Spleen (tissue), 11 donors: ENCODE data around the gene MAPK10. TPM values are rescaled to one million over a fixed set of nuclear protein-coding genes. Genes with fewer than 3 reads are reported as not detected.

Source experiments
- DNase-seq: peaks from one replicate; pipeline ENCODE4 v3.0.0-alpha.2; 2020
- H3K27ac ChIP-seq, 8 donors: fragments of 200-600 bp; sonication (generic) in 7 of 8; 1 replicate in 4 of 8; 2 replicates in 4 of 8; pipeline versions ENCODE4 v1.5.0 to v1.8.0; 2016 to 2021; ENCODE audit warnings: inconsistent platforms in 4 of 8, mild to moderate bottlenecking in 4 of 8, moderate library complexity in 1 of 8
- H3K27me3 ChIP-seq, 7 donors: fragments of 200-600 bp; sonication (generic) in 6 of 7; replicated peaks in 1 of 7; 1 replicate in 4 of 7; 2 replicates in 3 of 7; pipeline versions ENCODE4 v1.5.0 to v1.8.0; 2016 to 2021; ENCODE audit warnings: inconsistent platforms in 3 of 7, mild to moderate bottlenecking in 1 of 7
- H3K36me3 ChIP-seq, 6 donors: fragments of 200-600 bp; sonication (generic) in 5 of 6; 1 replicate in 4 of 6; 2 replicates in 2 of 6; pipeline versions ENCODE4 v1.5.0 to v1.8.0; 2016 to 2021; ENCODE audit warnings: inconsistent platforms in 2 of 6
- H3K4me1 ChIP-seq, 6 donors: fragments of 200-600 bp; sonication (generic) in 5 of 6; 1 replicate in 3 of 6; 2 replicates in 3 of 6; pipeline versions ENCODE4 v1.5.0 to v1.8.0; 2016 to 2021; ENCODE audit warnings: inconsistent platforms in 3 of 6
- H3K4me3 ChIP-seq, 8 donors: fragments of 200-600 bp; sonication (generic) in 7 of 8; 1 replicate in 4 of 8; 2 replicates in 4 of 8; pipeline versions ENCODE4 v1.5.0 to v1.8.0; 2016 to 2021; ENCODE audit warnings: inconsistent platforms in 4 of 8, mild to moderate bottlenecking in 4 of 8, moderate library complexity in 2 of 8
- H3K9me3 ChIP-seq, 8 donors: fragments of 200-600 bp; sonication (generic) in 7 of 8; 1 replicate in 4 of 8; 2 replicates in 4 of 8; pipeline versions ENCODE4 v1.5.0 to v1.8.0; 2016 to 2021; ENCODE audit warnings: inconsistent platforms in 4 of 8
- CTCF ChIP-seq, 11 experiments: fragments of 200-600 bp in 7 of 11; fragments of 450-650 bp in 4 of 11; sonication (generic) in 4 of 11; IDR thresholded peaks in 8 of 11; conservative IDR thresholded peaks in 3 of 11; 1 replicate in 7 of 11; 2 replicates in 4 of 11; pipeline versions ENCODE4 v1.4.0 to v1.8.0; 2016 to 2021; ENCODE audit warnings: antibody characterized with exemption in 11 of 11, inconsistent platforms in 4 of 11, mild to moderate bottlenecking in 1 of 11
- POLR2A ChIP-seq, 3 donors: fragments of 450-650 bp; IDR thresholded peaks; one replicate each; pipeline ENCODE4 v1.5.1; 2017; ENCODE audit warnings: antibody characterized with exemption in 3 of 3, mild to moderate bottlenecking in 1 of 3
- POLR2AphosphoS5 ChIP-seq, 3 donors: sonication (generic); formaldehyde crosslinking; IDR thresholded peaks; one replicate each; pipeline ENCODE4 v1.5.1; 2017; ENCODE audit warnings: antibody characterized with exemption in 3 of 3
- WGBS, 5 donors: extraction: QIAGEN DNeasy Blood & Tissue Kit in 3 of 5; methylation state at CpG; one replicate each; pipeline versions ENCODE4 v1.1.5 to v1.1.7; 2013 to 2018; 5-methylcytosine and 5-hydroxymethylcytosine counted together
- intact Hi-C: fragments of 100-400 bp; cut with DNase I; formaldehyde crosslinking; loops from one replicate; pipeline ENCODE4 v1.15.0; 2023; ENCODE audit warnings: low total_unique reads
- polyA plus RNA-seq, 3 donors: library from polyadenylated mRNA; stranded (reverse); fragments of 200-250 nt; gene quantifications; one replicate each; pipeline ENCODE4 v1.2.1, GENCODE V29; 2013
- total RNA-seq, 7 donors: library from RNA; depleted of rRNA in 3 of 7; stranded (reverse); fragments of >200 nt in 3 of 7; fragmentation: NEBNext Ultra II Directional in 4 of 7; extraction: Animal tissue kit (Norgen Biotek cat#: 25700) in 4 of 7; gene quantifications; one replicate each; pipeline versions ENCODE4 v1.1.0 to v1.2.1, GENCODE V29; 2016 to 2021
- donor health status: healthy with polysubstance abuse.
- donor health status: DM: no; HTN: no; CAD: no; lungs with moderate emphysema.
- donor health status: DM: no; HTN: no; CAD: no.
- donor health status: Bipolar disorder and iron deficiency.
- donor health status: healthy.
- donor health status: DM: no; HTN: no; CAD: no.
- donor health status: DM: yes; HTN: yes; CAD: no.

MAPK10 gene
- total and polyA plus RNA-seq, 10 donors: 3.0 to 40.6 (median 15.2) TPM

DNA sequence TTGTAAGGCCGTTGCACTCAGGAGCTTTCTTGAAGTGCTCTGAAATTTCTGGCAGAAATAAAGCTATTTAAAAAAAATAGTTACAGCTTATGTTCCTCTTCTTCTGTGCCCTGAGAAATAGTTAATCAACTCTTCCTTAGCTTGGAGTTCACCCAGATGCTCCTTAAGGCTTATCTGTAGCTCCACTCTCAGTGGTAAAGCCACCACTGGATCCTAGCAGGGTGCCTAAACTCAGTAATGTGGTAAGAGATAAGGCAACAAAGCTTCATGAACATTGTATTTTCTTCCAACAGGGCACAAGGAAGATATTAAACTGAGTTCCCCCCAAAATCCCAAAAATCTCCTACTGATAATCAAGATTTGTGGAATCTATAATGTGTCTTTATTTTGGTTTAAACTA is 299.5 kb downstream of the MAPK10 start:
- intact Hi-C loops: no loop called here
- Histone ChIP-seq H3K4me3 (no peak overlapping the region), H3K36me3 (no peaks in the 10 kb centered on the region), H3K9me3 (no peaks in the 10 kb centered on the region), H3K4me1 (no peaks in the 10 kb centered on the region), H3K27ac (no peak overlapping the region), H3K27me3 (no peaks in the 10 kb centered on the region)
- no peak for DNase-seq
- whole genome bisulfite sequencing, 5 donors: 76 to 90% (median 82%) methylated on average over 1 of the region's 1 CpG
- TF ChIP-seq CTCF (IDR thresholded peaks at IDR 0.05 in 8 of 11, conservative IDR thresholded peaks at IDR 0.05 in 3 of 11): no peak
- TF ChIP-seq POLR2A (IDR thresholded peaks at IDR 0.05): no peak
- no peak for TF ChIP-seq POLR2AphosphoS5 (IDR thresholded peaks at IDR 0.05)

GRCh38 chr4:86058621-86059020 is 301.2 kb downstream of the MAPK10 start:
- no peak overlapping the region for H3K4me3 ChIP-seq
- no peaks in the 10 kb centered on the region for H3K4me1 ChIP-seq
- intact Hi-C loops: no loop called here
- no peak for TF ChIP-seq POLR2A (IDR thresholded peaks at IDR 0.05)
- TF ChIP-seq CTCF (IDR thresholded peaks at IDR 0.05 in 8 of 11, conservative IDR thresholded peaks at IDR 0.05 in 3 of 11): no peak
- TF ChIP-seq POLR2AphosphoS5 (IDR thresholded peaks at IDR 0.05): no peak
- no peaks in the 10 kb centered on the region for H3K36me3 ChIP-seq
- DNase-seq: no peak
- no peaks in the 10 kb centered on the region for H3K27me3 ChIP-seq
- H3K9me3 ChIP-seq: no peaks in the 10 kb centered on the region
- no peak overlapping the region for H3K27ac ChIP-seq

GRCh38 chr4:86055898-86056297 is 304.0 kb downstream of the MAPK10 start:
- TF ChIP-seq CTCF (IDR thresholded peaks at IDR 0.05 in 8 of 11, conservative IDR thresholded peaks at IDR 0.05 in 3 of 11) (no peak), POLR2AphosphoS5 (IDR thresholded peaks at IDR 0.05) (no peak), POLR2A (IDR thresholded peaks at IDR 0.05) (no peak)
- intact Hi-C loops: no loop called here
- no peaks in the 10 kb centered on the region for H3K9me3 ChIP-seq
- 28 to 57% (median 43%) methylated on average over 1 of the region's 1 CpG for WGBS, 5 donors
- no peak for DNase-seq
- H3K27me3 ChIP-seq: no peaks in the 10 kb centered on the region
- H3K4me3 ChIP-seq: no peak overlapping the region
- no peaks in the 10 kb centered on the region for H3K36me3 ChIP-seq
- no peaks in the 10 kb centered on the region for H3K4me1 ChIP-seq
- no peak overlapping the region for H3K27ac ChIP-seq

DNA sequence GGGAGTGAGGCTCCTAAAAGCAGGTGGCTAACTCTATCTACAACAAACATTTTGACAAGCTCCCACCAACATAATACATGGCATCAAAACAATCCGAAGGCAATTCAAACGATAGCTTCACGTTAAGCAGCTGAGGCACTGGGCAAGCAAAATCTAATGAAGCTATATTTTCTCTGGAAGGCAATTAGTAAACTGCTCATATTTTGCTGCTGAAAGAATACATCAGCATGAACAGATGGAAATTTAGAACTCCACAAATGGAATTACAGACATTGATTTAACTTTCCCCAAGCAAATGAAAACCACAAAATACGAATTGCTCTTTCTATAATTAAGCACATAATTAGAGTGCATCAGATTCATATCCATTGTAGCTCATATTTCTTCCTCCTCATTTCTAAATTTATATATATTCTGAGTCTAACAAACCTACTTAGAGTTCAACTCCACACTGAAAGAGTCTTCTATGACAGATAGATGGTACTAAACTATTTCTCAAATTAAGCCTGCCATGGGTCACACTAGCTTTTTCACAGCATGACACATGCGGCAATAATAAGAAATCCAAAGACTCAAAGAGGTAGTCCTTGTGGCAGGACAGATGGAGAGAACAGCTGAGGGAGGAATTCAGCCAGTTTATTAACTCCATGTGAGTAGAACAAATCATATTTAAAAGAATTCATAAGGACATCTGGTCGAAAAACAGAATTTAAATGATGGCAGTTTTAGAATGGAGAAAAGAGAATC is 305.4 kb downstream of the MAPK10 start:
- H3K36me3 ChIP-seq: no peaks in the 10 kb centered on the region
- TF ChIP-seq POLR2A (IDR thresholded peaks at IDR 0.05): no peak
- TF ChIP-seq POLR2AphosphoS5 (IDR thresholded peaks at IDR 0.05): no peak
- TF ChIP-seq CTCF (IDR thresholded peaks at IDR 0.05 in 8 of 11, conservative IDR thresholded peaks at IDR 0.05 in 3 of 11): no peak
- no peak overlapping the region for H3K27ac ChIP-seq
- H3K27me3 ChIP-seq: no peaks in the 10 kb centered on the region
- no peaks in the 10 kb centered on the region for H3K9me3 ChIP-seq
- no peaks in the 10 kb centered on the region for H3K4me1 ChIP-seq
- intact Hi-C loops: no loop called here
- no peak overlapping the region for H3K4me3 ChIP-seq
- WGBS, 5 donors: 84 to 92% (median 89%) methylated on average over 6 of the region's 6 CpGs
- DNase-seq: no peak
